KMS-11 (cell line): ENCODE results near the gene ZFYVE19.

Experiments
- H2AFZ ChIP-seq: fragments of 200-600 bp; sonication (generic); 2 replicates; pipeline ENCODE4 v1.6.1; 2016; ENCODE audit warnings: antibody characterized with exemption, mixed run types, low read depth
- H3K27ac ChIP-seq: fragments of 200-600 bp; sonication (generic); 2 replicates; pipeline ENCODE4 v1.6.1; 2016; ENCODE audit warnings: mild to moderate bottlenecking, mixed run types
- H3K27me3 ChIP-seq: fragments of 200-600 bp; sonication (generic); 2 replicates; pipeline ENCODE4 v1.6.1; 2017; ENCODE audit warnings: mild to moderate bottlenecking, low read depth, mixed run types, moderate library complexity; ENCODE audit not compliant: insufficient read depth
- H3K36me3 ChIP-seq: fragments of 200-600 bp; sonication (generic); 2 replicates; pipeline ENCODE4 v1.6.1; 2017; ENCODE audit warnings: mild to moderate bottlenecking, mixed run types; ENCODE audit not compliant: insufficient read depth
- H3K4me1 ChIP-seq: fragments of 200-600 bp; sonication (generic); 2 replicates; pipeline ENCODE4 v1.6.1; 2016; ENCODE audit warnings: mild to moderate bottlenecking, low read depth, mixed run types; ENCODE audit not compliant: poor library complexity, severe bottlenecking
- H3K4me2 ChIP-seq: fragments of 200-600 bp; sonication (generic); 2 replicates; pipeline ENCODE4 v1.7.0; 2016; ENCODE audit warnings: mild to moderate bottlenecking, mixed run types
- H3K4me3 ChIP-seq: fragments of 200-600 bp; sonication (generic); IDR thresholded peaks from 2 replicates; pipeline ENCODE4 v1.6.1; 2017; ENCODE audit warnings: low read depth, low read length, mixed read lengths; ENCODE audit not compliant: insufficient read depth
- H3K79me2 ChIP-seq: fragments of 200-600 bp; sonication (generic); 2 replicates; pipeline ENCODE4 v1.6.1; 2016; ENCODE audit warnings: low read depth, mixed run types; ENCODE audit not compliant: insufficient read depth
- H3K9ac ChIP-seq: fragments of 200-600 bp; sonication (generic); 2 replicates; pipeline ENCODE4 v1.6.1; 2016; ENCODE audit warnings: mild to moderate bottlenecking, mixed run types
- H4K20me1 ChIP-seq: fragments of 200-600 bp; sonication (generic); 2 replicates; pipeline ENCODE4 v1.6.1; 2016; ENCODE audit warnings: mild to moderate bottlenecking, mixed run types; ENCODE audit not compliant: insufficient read depth
- CTCF ChIP-seq: fragments of 200-600 bp; sonication (generic); conservative IDR thresholded peaks from 2 replicates; pipeline ENCODE4 v1.6.1; 2017; ENCODE audit warnings: low read depth, mild to moderate bottlenecking, antibody characterized with exemption, low read length, moderate library complexity, mixed read lengths

ZFYVE19 gene, protein sequence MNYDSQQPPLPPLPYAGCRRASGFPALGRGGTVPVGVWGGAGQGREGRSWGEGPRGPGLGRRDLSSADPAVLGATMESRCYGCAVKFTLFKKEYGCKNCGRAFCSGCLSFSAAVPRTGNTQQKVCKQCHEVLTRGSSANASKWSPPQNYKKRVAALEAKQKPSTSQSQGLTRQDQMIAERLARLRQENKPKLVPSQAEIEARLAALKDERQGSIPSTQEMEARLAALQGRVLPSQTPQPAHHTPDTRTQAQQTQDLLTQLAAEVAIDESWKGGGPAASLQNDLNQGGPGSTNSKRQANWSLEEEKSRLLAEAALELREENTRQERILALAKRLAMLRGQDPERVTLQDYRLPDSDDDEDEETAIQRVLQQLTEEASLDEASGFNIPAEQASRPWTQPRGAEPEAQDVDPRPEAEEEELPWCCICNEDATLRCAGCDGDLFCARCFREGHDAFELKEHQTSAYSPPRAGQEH

GRCh38 chr15:40807028-40807887 is at the start of gene ZFYVE19, which contains the start of gene DNAJC17:
Gene ZFYVE19 (plus strand): TSS chr15:40807089. CDS start chr15:40807590, 501 bp downstream.
Gene DNAJC17 (minus strand): TSS chr15:40807473. CDS start chr15:40807446, 27 bp downstream.
- Histone ChIP-seq H3K4me3 (peak within 1 kb of the TSS; percentile 42), H3K4me1 (peaks cover 11% of the 10 kb centered on the region), H3K36me3 (no peaks in the 10 kb centered on the region), H3K27me3 (no peaks in the 10 kb centered on the region), H3K9ac (peak within 1 kb of the TSS; percentile 93), H3K27ac (peak within 1 kb of the TSS; percentile 90), H3K4me2 (peak within 1 kb of the TSS; percentile 69), H3K79me2 (no peaks in the 10 kb centered on the region), H2AFZ (peak within 1 kb of the TSS; percentile 99), H4K20me1 (no peaks in the 10 kb centered on the region)
- no peak for TF ChIP-seq CTCF

DNA sequence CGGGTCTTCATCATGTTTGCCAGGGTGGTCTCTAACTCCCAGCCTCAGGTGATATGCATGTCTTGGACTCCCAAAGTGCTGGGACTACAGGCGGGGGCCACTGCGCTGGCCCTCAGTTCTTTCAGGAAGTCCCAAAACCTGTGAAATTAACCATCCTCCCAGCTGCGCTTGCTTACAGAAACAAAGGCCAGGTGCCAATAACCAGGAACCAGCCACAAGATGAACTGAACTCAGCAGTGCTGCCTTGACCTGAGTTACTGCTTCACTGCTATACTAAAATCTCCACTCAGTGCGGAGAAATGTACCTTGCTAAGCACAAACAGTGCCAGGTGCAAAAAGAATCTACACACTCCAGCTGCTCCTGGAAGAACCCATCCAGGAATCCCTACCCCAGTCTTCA is 46.9 kb upstream of the ZFYVE19 start:
- H3K9ac ChIP-seq, result no peak overlapping the region
- no peak overlapping the region for H3K27ac ChIP-seq
- TF ChIP-seq CTCF, result no peak
- no peak overlapping the region for H2AFZ ChIP-seq
- peaks cover 14% of the 10 kb centered on the region for H3K27me3 ChIP-seq
- peaks cover 21% of the 10 kb centered on the region for H3K4me1 ChIP-seq
- no peaks in the 10 kb centered on the region for H3K36me3 ChIP-seq
- H3K4me2 ChIP-seq, result no peak overlapping the region
- H3K4me3 ChIP-seq, result no peak overlapping the region
- H4K20me1 ChIP-seq, result no peaks in the 10 kb centered on the region
- H3K79me2 ChIP-seq, result no peaks in the 10 kb centered on the region; the same call in 1 of the 2 replicates

GRCh38 chr15:40762919-40763800 is 43.7 kb upstream of the ZFYVE19 start:
- Histone ChIP-seq H4K20me1 (no peaks in the 10 kb centered on the region), H3K4me3 (no peak overlapping the region), H3K27ac (no peak overlapping the region), H3K4me2 (peak overlapping the region; percentile 86), H2AFZ (peak overlapping the region; percentile 81), H3K79me2 (no peaks in the 10 kb centered on the region), H3K36me3 (no peaks in the 10 kb centered on the region), H3K27me3 (peaks cover 14% of the 10 kb centered on the region), H3K4me1 (peaks cover 32% of the 10 kb centered on the region), H3K9ac (peak overlapping the region; percentile 42; the same call in 1 of the 2 replicates)
- no peak for TF ChIP-seq CTCF
